ENCODE measurements around the gene MSANTD2. TPM values are rescaled to one million over a fixed set of nuclear protein-coding genes. Genes with fewer than 3 reads are reported as not detected.
A peak's percentile ranks its signal among the peaks of the same experiment; 100 is the strongest.

Gene MSANTD2
- total RNA-seq, 1 donor from 2014 or later = 9.8 TPM

DNA sequence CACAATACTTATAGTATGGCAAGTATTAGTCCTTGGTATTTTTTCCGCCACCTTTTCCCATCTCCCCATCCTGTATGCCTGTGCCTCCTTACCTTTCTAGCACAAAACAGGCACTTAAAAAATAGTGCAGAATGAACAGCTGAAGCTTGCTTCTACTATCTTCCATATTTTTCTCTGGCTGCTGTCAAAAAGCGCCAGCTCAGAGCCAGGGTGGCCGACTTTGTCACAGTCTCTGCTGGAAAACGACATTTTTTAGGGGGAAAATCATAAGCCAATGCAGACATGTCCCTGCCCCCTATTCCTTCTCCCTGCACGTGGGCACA, 38.6 kb upstream of the MSANTD2 start:
- intact Hi-C loops (cut with DNase I) = loop anchor here (5.0 kb wide), 2 partner anchors 81 to 166 kb away; partner anchors contain the start of genes SIAE and SPA17
- no peak for DNase-seq (ENCODE audit: extremely low spot score in 2 of 2)
- Histone ChIP-seq H3K4me1 (peaks cover 13% of the 10 kb centered on the region), H3K4me3 (no peak overlapping the region), H3K36me3 (no peaks in the 10 kb centered on the region), H3K27ac (no peak overlapping the region), H3K27me3 (peaks cover 8% of the 10 kb centered on the region), H3K9me3 (no peaks in the 10 kb centered on the region)
- TF ChIP-seq POLR2AphosphoS5 (IDR thresholded peaks at IDR 0.05; ENCODE audit: insufficient read depth in 1 of 2, low read depth in 1 of 2) = no peak
- TF ChIP-seq, protein P1, sequence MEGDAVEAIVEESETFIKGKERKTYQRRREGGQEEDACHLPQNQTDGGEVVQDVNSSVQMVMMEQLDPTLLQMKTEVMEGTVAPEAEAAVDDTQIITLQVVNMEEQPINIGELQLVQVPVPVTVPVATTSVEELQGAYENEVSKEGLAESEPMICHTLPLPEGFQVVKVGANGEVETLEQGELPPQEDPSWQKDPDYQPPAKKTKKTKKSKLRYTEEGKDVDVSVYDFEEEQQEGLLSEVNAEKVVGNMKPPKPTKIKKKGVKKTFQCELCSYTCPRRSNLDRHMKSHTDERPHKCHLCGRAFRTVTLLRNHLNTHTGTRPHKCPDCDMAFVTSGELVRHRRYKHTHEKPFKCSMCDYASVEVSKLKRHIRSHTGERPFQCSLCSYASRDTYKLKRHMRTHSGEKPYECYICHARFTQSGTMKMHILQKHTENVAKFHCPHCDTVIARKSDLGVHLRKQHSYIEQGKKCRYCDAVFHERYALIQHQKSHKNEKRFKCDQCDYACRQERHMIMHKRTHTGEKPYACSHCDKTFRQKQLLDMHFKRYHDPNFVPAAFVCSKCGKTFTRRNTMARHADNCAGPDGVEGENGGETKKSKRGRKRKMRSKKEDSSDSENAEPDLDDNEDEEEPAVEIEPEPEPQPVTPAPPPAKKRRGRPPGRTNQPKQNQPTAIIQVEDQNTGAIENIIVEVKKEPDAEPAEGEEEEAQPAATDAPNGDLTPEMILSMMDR (IDR thresholded peaks at IDR 0.05) = no peak
- no peak for TF ChIP-seq POLR2A (IDR thresholded peaks at IDR 0.05)

DNA sequence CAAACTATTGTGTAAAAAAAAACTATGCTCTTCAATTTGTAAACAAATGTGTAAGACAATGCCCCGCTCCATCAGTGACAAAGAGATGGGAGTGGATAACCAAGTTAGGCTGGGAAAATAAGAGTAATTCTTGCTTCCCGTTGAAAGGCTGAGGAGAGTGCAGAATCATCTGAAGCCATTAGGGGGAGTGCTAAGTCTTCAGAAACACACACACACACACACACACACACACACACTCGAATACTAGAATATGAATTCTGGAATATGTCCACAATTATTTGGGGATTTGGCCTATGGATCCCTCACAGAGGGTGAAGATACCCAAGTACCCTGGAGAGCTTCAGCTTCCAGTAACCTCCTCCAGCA, 37.3 kb upstream of the MSANTD2 start:
- Histone ChIP-seq H3K36me3 (no peaks in the 10 kb centered on the region), H3K27me3 (peaks cover 8% of the 10 kb centered on the region), H3K4me3 (no peak overlapping the region), H3K27ac (no peak overlapping the region), H3K4me1 (peaks cover 13% of the 10 kb centered on the region), H3K9me3 (no peaks in the 10 kb centered on the region)
- peak in 1 of 2 donors; percentile 77 for DNase-seq (ENCODE audit: extremely low spot score in 2 of 2)
- TF ChIP-seq POLR2AphosphoS5 (IDR thresholded peaks at IDR 0.05; ENCODE audit: insufficient read depth in 1 of 2, low read depth in 1 of 2) (no peak), POLR2A (IDR thresholded peaks at IDR 0.05) (no peak)
- TF ChIP-seq, protein P1 (IDR thresholded peaks at IDR 0.05) = no peak
- intact Hi-C loops (cut with DNase I) = loop anchor here (5.0 kb wide), 2 partner anchors 80 to 165 kb away; partner anchors contain the start of genes SIAE and SPA17

DNA sequence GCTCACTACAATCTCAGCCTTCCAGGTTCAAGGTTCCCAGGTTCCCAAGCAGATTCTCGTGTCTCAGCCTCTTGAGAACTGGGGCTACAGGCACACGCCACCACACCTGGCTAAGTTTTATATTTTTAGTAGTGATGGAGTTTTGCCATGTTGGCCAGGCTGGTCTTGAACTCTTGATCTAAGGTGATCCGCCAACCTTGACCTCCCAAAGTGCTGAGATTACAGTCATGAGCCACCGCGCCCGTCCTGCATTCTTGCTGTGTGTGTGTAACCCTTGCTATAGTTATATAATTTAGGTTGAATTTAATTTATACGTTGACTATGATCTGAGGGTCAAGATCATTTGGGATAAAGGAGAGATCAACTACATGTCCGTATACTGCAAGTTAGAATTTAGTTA, 35.7 kb upstream of the MSANTD2 start:
- no peak for TF ChIP-seq POLR2A (IDR thresholded peaks at IDR 0.05)
- no peak for TF ChIP-seq POLR2AphosphoS5 (IDR thresholded peaks at IDR 0.05; ENCODE audit: insufficient read depth in 1 of 2, low read depth in 1 of 2)
- TF ChIP-seq, protein P1 (IDR thresholded peaks at IDR 0.05) = no peak
- peak in 1 of 2 donors; percentile 58 for DNase-seq (ENCODE audit: extremely low spot score in 2 of 2)
- no peaks in the 10 kb centered on the region for H3K9me3 ChIP-seq
- no peaks in the 10 kb centered on the region for H3K36me3 ChIP-seq
- no peak overlapping the region for H3K4me3 ChIP-seq
- no peak overlapping the region for H3K27ac ChIP-seq
- peaks cover 13% of the 10 kb centered on the region for H3K4me1 ChIP-seq
- peaks cover 8% of the 10 kb centered on the region for H3K27me3 ChIP-seq
- intact Hi-C loops (cut with DNase I) = loop anchor here (5.0 kb wide), 2 partner anchors 79 to 164 kb away; partner anchors contain the start of genes SIAE and SPA17

GRCh38 chr11:124834526-124835180, 34.4 kb upstream of the MSANTD2 start:
- DNase-seq (ENCODE audit: extremely low spot score in 2 of 2) = no peak
- intact Hi-C loops (cut with DNase I) = loop anchor here (5.0 kb wide), 2 partner anchors 77 to 162 kb away; partner anchors contain the start of genes SIAE and SPA17
- Histone ChIP-seq H3K27ac (no peak overlapping the region), H3K4me1 (peaks cover 9% of the 10 kb centered on the region), H3K9me3 (no peaks in the 10 kb centered on the region), H3K27me3 (peaks cover 8% of the 10 kb centered on the region), H3K4me3 (no peak overlapping the region), H3K36me3 (no peaks in the 10 kb centered on the region)
- TF ChIP-seq, protein P1 (IDR thresholded peaks at IDR 0.05) = no peak
- TF ChIP-seq POLR2A (IDR thresholded peaks at IDR 0.05) = no peak
- no peak for TF ChIP-seq POLR2AphosphoS5 (IDR thresholded peaks at IDR 0.05; ENCODE audit: insufficient read depth in 1 of 2, low read depth in 1 of 2)

DNA sequence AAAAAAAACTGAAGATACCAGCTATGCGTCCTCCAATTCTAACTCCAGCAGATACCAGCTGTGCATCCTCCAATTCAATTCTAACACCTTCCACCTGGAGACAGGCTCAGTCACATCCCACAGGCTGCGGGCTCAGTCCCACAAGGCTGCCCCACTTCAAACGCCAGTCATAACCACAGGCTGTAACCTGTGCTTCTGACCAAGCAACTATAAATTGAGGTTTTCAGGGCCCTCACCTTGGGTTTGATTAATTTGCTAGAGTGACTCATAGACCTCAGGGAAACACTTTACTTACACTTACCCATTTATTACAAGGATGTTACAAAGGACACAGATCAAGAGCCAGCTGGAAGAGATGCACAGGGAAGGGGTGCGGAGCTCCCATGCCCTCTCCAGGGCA, 32.4 kb upstream of the MSANTD2 start:
- intact Hi-C loops (cut with DNase I) = no loop called here

More for the DNA sequence above, 32.4 kb upstream of the MSANTD2 start:
- H3K9me3 ChIP-seq = no peaks in the 10 kb centered on the region
- H3K27me3 ChIP-seq = no peaks in the 10 kb centered on the region
- H3K4me1 ChIP-seq = no peaks in the 10 kb centered on the region
- H3K36me3 ChIP-seq = no peaks in the 10 kb centered on the region
- H3K27ac ChIP-seq = no peak overlapping the region
- DNase-seq (ENCODE audit: extremely low spot score in 2 of 2) = no peak
- H3K4me3 ChIP-seq = no peak overlapping the region
- TF ChIP-seq, protein P1 (IDR thresholded peaks at IDR 0.05) = no peak
- TF ChIP-seq POLR2A (IDR thresholded peaks at IDR 0.05) (no peak), POLR2AphosphoS5 (IDR thresholded peaks at IDR 0.05; ENCODE audit: insufficient read depth in 1 of 2, low read depth in 1 of 2) (no peak)
